ENCODE results near the gene NATD1. TPM values are rescaled to one million over a fixed set of nuclear protein-coding genes. Genes with fewer than 3 reads are reported as not detected.

Gene NATD1
- total and polyA plus RNA-seq, 9 of the 15 experiments (the other 6 are each of a cell fraction or from before 2014, with no cell fraction given), result 0.24 to 5.4 (median 1.6) TPM

DNA sequence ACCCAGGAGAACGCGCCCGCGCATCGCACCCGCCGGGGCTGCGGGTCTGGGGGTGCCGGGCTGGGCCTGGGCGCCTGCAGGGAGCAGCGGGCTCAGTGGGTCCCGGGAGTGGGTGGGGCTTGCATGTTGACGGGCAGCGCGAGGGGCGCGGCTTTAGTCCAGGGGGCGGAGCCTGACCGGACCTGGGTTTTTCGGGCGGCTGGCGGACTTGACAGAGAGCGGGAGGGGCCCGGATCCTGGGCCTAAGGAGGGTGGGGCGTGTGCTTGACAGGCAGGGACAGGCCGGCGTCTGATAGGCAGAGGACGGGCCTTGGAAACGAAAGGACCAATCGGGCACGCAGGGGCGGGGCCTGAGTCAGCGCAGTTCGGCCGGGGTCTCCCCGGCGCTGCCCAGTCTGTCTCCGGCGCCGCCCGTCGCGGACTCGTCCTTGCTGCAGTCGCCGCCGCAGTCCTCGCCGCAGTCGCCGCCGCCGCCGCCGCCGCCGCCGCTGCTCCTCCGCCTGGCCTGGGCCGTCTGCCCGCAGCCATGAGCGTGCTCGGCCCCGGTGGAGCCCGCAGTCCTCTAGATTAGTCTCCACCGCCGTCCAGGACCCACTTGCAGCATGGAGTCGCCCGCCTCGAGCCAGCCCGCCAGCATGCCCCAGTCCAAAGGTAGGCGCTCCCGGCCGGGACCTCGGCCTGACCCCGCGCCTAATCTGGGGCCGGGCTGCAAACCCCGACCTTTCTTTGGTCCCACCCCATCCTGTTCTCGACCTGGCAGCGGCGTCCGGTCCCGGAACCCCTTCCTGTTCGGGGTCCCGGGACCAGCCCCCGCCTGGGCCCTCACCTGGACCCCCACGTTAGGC is 31.3 kb upstream of the NATD1 start, which contains the start of gene MAP2K3 (continued):
- TF ChIP-seq PATZ1 (CRISPR knock-in tag; IDR thresholded peaks at IDR 0.05; ENCODE audit: borderline replicate concordance), result no peak
- TF ChIP-seq HNRNPLL (IDR thresholded peaks at IDR 0.05; ENCODE audit: low read depth, low read length, poor library complexity, severe bottlenecking), result peak; percentile 30
- no peak for TF ChIP-seq RBBP5 (IDR thresholded peaks at IDR 0.05; ENCODE audit: borderline replicate concordance, insufficient read depth, low read length, poor library complexity, severe bottlenecking)
- TF ChIP-seq PCBP1 (IDR thresholded peaks at IDR 0.05; ENCODE audit: low read depth, low read length, poor library complexity, severe bottlenecking), result peak; percentile 27
- TF ChIP-seq, protein P1, sequence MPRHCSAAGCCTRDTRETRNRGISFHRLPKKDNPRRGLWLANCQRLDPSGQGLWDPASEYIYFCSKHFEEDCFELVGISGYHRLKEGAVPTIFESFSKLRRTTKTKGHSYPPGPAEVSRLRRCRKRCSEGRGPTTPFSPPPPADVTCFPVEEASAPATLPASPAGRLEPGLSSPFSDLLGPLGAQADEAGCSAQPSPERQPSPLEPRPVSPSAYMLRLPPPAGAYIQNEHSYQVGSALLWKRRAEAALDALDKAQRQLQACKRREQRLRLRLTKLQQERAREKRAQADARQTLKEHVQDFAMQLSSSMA (CRISPR knock-in tag; IDR thresholded peaks at IDR 0.05), result no peak
- TF ChIP-seq HMGN3 (IDR thresholded peaks at IDR 0.05; ENCODE audit: borderline replicate concordance, extremely low read depth, insufficient read length, low read depth, low read length), result no peak
- TF ChIP-seq BRD4 (IDR thresholded peaks at IDR 0.05), result no peak
- no peak for TF ChIP-seq ESRRB (CRISPR knock-in tag; IDR thresholded peaks at IDR 0.05; ENCODE audit: borderline replicate concordance)
- TF ChIP-seq, protein P2, sequence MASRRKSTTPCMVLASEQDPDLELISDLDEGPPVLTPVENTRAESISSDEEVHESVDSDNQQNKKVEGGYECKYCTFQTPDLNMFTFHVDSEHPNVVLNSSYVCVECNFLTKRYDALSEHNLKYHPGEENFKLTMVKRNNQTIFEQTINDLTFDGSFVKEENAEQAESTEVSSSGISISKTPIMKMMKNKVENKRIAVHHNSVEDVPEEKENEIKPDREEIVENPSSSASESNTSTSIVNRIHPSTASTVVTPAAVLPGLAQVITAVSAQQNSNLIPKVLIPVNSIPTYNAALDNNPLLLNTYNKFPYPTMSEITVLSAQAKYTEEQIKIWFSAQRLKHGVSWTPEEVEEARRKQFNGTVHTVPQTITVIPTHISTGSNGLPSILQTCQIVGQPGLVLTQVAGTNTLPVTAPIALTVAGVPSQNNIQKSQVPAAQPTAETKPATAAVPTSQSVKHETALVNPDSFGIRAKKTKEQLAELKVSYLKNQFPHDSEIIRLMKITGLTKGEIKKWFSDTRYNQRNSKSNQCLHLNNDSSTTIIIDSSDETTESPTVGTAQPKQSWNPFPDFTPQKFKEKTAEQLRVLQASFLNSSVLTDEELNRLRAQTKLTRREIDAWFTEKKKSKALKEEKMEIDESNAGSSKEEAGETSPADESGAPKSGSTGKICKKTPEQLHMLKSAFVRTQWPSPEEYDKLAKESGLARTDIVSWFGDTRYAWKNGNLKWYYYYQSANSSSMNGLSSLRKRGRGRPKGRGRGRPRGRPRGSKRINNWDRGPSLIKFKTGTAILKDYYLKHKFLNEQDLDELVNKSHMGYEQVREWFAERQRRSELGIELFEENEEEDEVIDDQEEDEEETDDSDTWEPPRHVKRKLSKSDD (conservative IDR thresholded peaks at IDR 0.05; ENCODE audit: low read length), result no peak
- no peak for TF ChIP-seq ZNF668 (CRISPR knock-in tag; IDR thresholded peaks at IDR 0.05)
- no peak for TF ChIP-seq ZNF282 (CRISPR knock-in tag; IDR thresholded peaks at IDR 0.05)
- no peak for TF ChIP-seq ZNF766 (CRISPR knock-in tag; conservative IDR thresholded peaks at IDR 0.05)
- no peak for TF ChIP-seq EHMT2 (IDR thresholded peaks at IDR 0.05)
- TF ChIP-seq ELF1 (tag; IDR thresholded peaks at IDR 0.05), result no peak
- TF ChIP-seq, protein P3, sequence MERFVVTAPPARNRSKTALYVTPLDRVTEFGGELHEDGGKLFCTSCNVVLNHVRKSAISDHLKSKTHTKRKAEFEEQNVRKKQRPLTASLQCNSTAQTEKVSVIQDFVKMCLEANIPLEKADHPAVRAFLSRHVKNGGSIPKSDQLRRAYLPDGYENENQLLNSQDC (CRISPR knock-in tag; IDR thresholded peaks at IDR 0.05), result no peak
- no peak for TF ChIP-seq PHB2 (IDR thresholded peaks at IDR 0.05; ENCODE audit: low read depth)
- TF ChIP-seq, protein P4, sequence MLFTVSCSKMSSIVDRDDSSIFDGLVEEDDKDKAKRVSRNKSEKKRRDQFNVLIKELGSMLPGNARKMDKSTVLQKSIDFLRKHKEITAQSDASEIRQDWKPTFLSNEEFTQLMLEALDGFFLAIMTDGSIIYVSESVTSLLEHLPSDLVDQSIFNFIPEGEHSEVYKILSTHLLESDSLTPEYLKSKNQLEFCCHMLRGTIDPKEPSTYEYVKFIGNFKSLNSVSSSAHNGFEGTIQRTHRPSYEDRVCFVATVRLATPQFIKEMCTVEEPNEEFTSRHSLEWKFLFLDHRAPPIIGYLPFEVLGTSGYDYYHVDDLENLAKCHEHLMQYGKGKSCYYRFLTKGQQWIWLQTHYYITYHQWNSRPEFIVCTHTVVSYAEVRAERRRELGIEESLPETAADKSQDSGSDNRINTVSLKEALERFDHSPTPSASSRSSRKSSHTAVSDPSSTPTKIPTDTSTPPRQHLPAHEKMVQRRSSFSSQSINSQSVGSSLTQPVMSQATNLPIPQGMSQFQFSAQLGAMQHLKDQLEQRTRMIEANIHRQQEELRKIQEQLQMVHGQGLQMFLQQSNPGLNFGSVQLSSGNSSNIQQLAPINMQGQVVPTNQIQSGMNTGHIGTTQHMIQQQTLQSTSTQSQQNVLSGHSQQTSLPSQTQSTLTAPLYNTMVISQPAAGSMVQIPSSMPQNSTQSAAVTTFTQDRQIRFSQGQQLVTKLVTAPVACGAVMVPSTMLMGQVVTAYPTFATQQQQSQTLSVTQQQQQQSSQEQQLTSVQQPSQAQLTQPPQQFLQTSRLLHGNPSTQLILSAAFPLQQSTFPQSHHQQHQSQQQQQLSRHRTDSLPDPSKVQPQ (CRISPR knock-in tag; IDR thresholded peaks at IDR 0.05; ENCODE audit: borderline replicate concordance), result no peak
- TF ChIP-seq MECOM (CRISPR knock-in tag; IDR thresholded peaks at IDR 0.05), result no peak
- TF ChIP-seq MCM5 (IDR thresholded peaks at IDR 0.05; ENCODE audit: low read depth), result no peak

Data from K562 (cell line).